GM12874 (cell line): ENCODE results near the gene MGST3.
A peak's percentile ranks its signal among the peaks of the same experiment; 100 is the strongest.

Experiments
- TF ChIP-seq, protein P1 (sequence below): IDR thresholded peaks from 2 replicates; pipeline ENCODE4 v1.5.1; 2011; ENCODE audit warnings: low read depth, mild to moderate bottlenecking, control low read depth, low read length, moderate library complexity; ENCODE audit not compliant: insufficient read depth

MGST3 gene

GRCh38 chr1:165686121-165686970, 55.3 kb downstream of the MGST3 start:
- TF ChIP-seq, protein P1, sequence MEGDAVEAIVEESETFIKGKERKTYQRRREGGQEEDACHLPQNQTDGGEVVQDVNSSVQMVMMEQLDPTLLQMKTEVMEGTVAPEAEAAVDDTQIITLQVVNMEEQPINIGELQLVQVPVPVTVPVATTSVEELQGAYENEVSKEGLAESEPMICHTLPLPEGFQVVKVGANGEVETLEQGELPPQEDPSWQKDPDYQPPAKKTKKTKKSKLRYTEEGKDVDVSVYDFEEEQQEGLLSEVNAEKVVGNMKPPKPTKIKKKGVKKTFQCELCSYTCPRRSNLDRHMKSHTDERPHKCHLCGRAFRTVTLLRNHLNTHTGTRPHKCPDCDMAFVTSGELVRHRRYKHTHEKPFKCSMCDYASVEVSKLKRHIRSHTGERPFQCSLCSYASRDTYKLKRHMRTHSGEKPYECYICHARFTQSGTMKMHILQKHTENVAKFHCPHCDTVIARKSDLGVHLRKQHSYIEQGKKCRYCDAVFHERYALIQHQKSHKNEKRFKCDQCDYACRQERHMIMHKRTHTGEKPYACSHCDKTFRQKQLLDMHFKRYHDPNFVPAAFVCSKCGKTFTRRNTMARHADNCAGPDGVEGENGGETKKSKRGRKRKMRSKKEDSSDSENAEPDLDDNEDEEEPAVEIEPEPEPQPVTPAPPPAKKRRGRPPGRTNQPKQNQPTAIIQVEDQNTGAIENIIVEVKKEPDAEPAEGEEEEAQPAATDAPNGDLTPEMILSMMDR: 0 out of 2 replicates have a peak, but pooled peaks have one; percentile 6

DNA sequence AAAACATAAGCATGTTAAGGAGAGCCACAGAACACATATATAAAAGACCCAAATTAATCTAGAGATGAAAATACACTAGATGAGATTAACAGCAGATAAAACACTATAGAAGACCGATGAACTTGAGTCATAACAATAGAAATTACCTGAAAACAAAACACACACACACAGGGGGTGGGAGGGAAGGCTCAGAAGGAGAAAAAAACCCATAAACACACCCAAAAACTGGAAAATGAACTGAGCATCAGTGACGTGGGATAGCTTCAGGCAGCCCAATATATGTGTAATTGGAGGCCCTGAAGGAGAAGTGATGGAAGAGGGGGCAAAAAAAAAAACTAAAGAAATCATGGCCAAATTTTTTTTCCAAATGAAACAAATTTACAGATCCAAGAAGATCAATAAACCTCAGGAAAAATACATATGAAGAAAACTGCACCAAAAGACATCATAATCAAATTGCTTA, 56.0 kb downstream of the MGST3 start:
- TF ChIP-seq, protein P1: no peak

DNA sequence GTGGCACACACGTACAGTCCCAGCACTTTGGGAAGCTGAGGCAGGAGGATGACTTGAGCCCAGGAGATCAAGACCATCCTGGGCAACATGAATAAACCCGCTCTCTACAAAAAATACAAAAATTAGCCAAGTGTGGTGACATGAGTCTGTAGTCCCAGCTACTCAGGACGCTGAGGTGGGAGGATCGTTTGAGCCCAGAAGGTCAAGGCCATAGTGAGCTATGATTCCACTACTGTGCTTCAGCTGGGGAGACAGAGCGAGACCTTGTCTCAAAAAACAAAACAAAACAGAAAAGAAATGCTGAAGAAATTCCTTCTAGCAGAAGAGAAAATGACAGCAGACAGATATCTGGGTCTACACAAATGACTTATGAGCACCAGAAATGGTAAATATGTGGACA, 57.0 kb downstream of the MGST3 start:
- TF ChIP-seq, protein P1: no peak

DNA sequence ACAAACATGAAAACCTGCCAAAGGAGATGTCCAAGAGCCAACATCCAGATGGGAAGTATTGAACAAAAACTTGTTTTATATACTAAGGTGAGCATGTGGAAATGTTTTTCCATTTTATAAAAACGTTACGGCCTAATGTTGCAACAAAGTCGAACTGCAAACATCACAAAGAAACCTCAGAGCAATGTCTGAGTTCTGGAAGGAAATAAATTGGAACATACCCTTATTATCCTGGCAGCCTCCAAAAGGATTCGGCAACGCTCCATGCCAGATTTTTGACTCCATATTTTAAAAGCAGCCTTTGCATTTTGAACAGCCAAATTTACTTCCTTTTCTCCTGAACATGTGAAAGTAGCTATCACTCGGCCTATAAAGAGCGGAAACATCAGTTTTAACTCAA, 64.0 kb downstream of the MGST3 start:
- TF ChIP-seq, protein P1: no peak

DNA sequence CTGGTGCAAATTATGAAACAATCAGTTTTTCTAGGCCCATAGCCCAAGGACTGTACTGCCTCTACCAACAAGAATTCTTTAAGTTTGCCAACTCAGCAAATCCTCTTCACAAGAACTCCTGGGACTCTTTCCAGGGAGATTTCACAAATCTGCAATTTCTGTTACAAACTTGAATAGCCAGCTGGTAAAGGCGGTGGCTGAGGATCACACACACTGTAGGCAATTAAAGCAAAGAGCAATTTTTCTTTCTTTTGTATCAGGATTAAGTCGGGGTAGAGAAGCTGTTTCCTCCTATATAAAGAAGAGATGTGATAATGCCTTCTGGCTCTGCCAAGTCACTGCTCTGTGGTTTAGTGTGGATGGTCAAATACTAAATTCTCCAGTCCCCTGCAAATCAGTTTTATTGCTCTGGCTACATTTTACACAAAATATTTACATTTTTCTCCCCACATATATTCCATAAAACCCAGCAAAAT, 65.6 kb downstream of the MGST3 start:
- TF ChIP-seq, protein P1: no peak

- TF ChIP-seq, protein P1: no peak
Measured at GRCh38 chr1:165697491-165697880, 66.5 kb downstream of the MGST3 start.

- TF ChIP-seq, protein P1: peak; percentile 31; the same call in 1 of the 2 replicates
Measured at GRCh38 chr1:165697881-165698760, 67.1 kb downstream of the MGST3 start, which contains the start of gene ALDH9A1. TSS of gene ALDH9A1 (minus strand) at chr1:165698562. CDS start at chr1:165698558, 4 bp downstream.
